Calu3 (cell line): ENCODE measurements around the gene PAK1IP1. TPM values are rescaled to one million over a fixed set of nuclear protein-coding genes. Genes with fewer than 3 reads are reported as not detected.
A peak's percentile ranks its signal among the peaks of the same experiment; 100 is the strongest.

Source experiments
- Bru-seq: library from RNA; stranded (reverse); fragments of 400-500 nt; gene quantifications from one replicate; lab custom pipeline; 2021; lab: Mats Ljungman, UMichigan
- BruChase-seq, 2 experiments: library from RNA; stranded (reverse); fragments of 400-500 nt; gene quantifications; one replicate each; lab custom pipeline; 2021; lab: Mats Ljungman, UMichigan
- BruUV-seq: library from RNA; stranded (reverse); fragments of 400-500 nt; replicated peaks from 2 replicates; lab custom pipeline; 2021; lab: Mats Ljungman, UMichigan
- CTCF ChIA-PET: fragments of 300-600 bp; sonication (Branson Sonifier 250); formaldehyde crosslinking; loops from one replicate; lab custom pipeline; 2022; ENCODE audit warnings: antibody characterized with exemption; lab: Charles Lee
- DNase-seq: peaks from one replicate; pipeline ENCODE4 v3.0.0; 2022
- H3K27ac Mint-ChIP-seq: one replicate; pipeline ENCODE4 v1.8.0; 2022; ENCODE audit warnings: mixed read lengths; ENCODE audit not compliant: unreplicated experiment
- H3K27me3 Mint-ChIP-seq: one replicate; pipeline ENCODE4 v1.8.0; 2022; ENCODE audit warnings: mixed read lengths; ENCODE audit not compliant: unreplicated experiment
- H3K36me3 Mint-ChIP-seq: one replicate; pipeline ENCODE4 v1.8.0; 2022; ENCODE audit warnings: mild to moderate bottlenecking, moderate library complexity, mixed read lengths; ENCODE audit not compliant: insufficient read depth, unreplicated experiment
- H3K4me1 Mint-ChIP-seq: one replicate; pipeline ENCODE4 v1.8.0; 2022; ENCODE audit warnings: mild to moderate bottlenecking, low read depth, mixed read lengths; ENCODE audit not compliant: unreplicated experiment
- H3K4me3 Mint-ChIP-seq: one replicate; pipeline ENCODE4 v1.8.0; 2022; ENCODE audit warnings: mild to moderate bottlenecking, low read depth, moderate library complexity, mixed read lengths; ENCODE audit not compliant: unreplicated experiment
- H3K9me3 Mint-ChIP-seq: one replicate; pipeline ENCODE4 v1.8.0; 2022; ENCODE audit warnings: low read depth, mixed read lengths; ENCODE audit not compliant: unreplicated experiment
- CTCF ChIP-seq: fragments of 200-600 bp; IDR thresholded peaks from one replicate; pipeline ENCODE4 v1.8.0; 2022; ENCODE audit warnings: antibody characterized with exemption; ENCODE audit not compliant: unreplicated experiment
- intact Hi-C: fragments of 100-400 bp; cut with micrococcal nuclease; formaldehyde crosslinking; loops from one replicate; pipeline ENCODE4 v1.10.0; 2022; ENCODE audit not compliant: unreplicated experiment
- long read RNA-seq: library from polyadenylated mRNA; stranded (forward); transcript quantifications from one replicate; pipeline ENCODE4 v2.0.0, GENCODE V29; 2022
- total RNA-seq: library from RNA; stranded (reverse); gene quantifications from 2 replicates; pipeline ENCODE4 v1.2.3, GENCODE V29; 2022

Gene PAK1IP1
- total RNA-seq (14.3 and 15.8 TPM in 2 replicates), Bru-seq, nascent RNA (percentile 77 among the genes with signal in this experiment), BruChase-seq, experiment 1, labeled RNA remaining after a 6-hour chase (percentile 68 among the genes with signal in this experiment), BruChase-seq, experiment 2, labeled RNA remaining after a 2-hour chase (percentile 76 among the genes with signal in this experiment)
- long read RNA-seq, transcript PAK1IP1-201 (10 exons, 1,800 nt) = major isoform, 38 of 64 reads
- long read RNA-seq, partial matches to known transcripts = 14 of 64 reads
- long read RNA-seq, other reads (novel, unspliced or antisense) = 12 of 64 reads

- no peak for TF ChIP-seq CTCF
- TSS peak; percentile 87 for BruUV-seq
- intact Hi-C loops = loop anchor here (2.0 to 10.0 kb wide), 2 partner anchors 110 to 184 kb away; no protein-coding TSS in a partner anchor
- Mint-ChIP-seq H3K27ac (peak within 1 kb of the TSS; percentile 100), H3K27me3 (no peaks in the 10 kb centered on the region), H3K4me1 (no peaks in the 10 kb centered on the region), H3K36me3 (peaks cover 35% of the 10 kb centered on the region), H3K4me3 (peak within 1 kb of the TSS; percentile 93), H3K9me3 (no peaks in the 10 kb centered on the region)
- peak; percentile 81 for DNase-seq
- CTCF ChIA-PET = interaction anchor here (0.6 to 1.0 kb wide), 6 partner anchors 106 to 772 kb away, joined by 3 to 5 read pairs (median 3); no protein-coding TSS in a partner anchor
Observed at GRCh38 chr6:10694302-10695085, at the start of gene PAK1IP1, which contains the start of gene C6orf52. Gene PAK1IP1, plus strand, starts transcription at chr6:10694972. Its CDS starts 14 bp downstream, at chr6:10694986. Gene C6orf52, minus strand, starts transcription at chr6:10694616. Its CDS starts 7,066 bp downstream, at chr6:10687550.

DNA sequence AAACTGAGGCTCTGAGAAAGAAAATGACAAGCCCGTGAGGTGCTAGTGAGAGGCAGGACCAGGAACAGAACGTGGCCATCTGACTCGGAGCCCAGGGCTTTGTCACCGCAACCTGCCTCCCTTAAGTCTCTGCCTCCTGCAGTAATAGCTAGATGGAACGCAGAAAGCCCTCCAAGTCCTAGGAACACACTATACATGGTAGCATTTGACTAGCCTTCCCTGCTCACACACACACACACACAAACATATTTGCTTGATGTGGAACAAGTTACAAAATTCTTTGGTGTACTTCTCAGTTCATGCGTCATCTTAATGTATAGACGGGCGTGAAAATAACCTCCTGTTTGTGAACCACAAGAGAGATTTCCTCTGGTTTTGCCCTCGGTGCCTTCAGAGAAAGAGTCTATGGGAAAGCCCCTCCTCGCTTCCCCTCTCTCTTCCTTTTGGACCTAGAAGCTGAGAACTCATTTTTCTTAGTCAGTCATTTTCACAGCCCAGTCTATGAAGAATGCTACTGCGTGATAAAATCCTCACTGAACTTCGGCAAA lies 39.2 kb upstream of the PAK1IP1 start:
- CTCF ChIA-PET = no interaction called here
- no peak for TF ChIP-seq CTCF
- H3K9me3 Mint-ChIP-seq = no peaks in the 10 kb centered on the region
- no peaks in the 10 kb centered on the region for H3K4me1 Mint-ChIP-seq
- no peak overlapping the region for H3K4me3 Mint-ChIP-seq
- no TSS peak for BruUV-seq
- H3K27me3 Mint-ChIP-seq = no peaks in the 10 kb centered on the region
- intact Hi-C loops = no loop called here
- no peaks in the 10 kb centered on the region for H3K36me3 Mint-ChIP-seq
- H3K27ac Mint-ChIP-seq = no peak overlapping the region
- DNase-seq = no peak

DNA sequence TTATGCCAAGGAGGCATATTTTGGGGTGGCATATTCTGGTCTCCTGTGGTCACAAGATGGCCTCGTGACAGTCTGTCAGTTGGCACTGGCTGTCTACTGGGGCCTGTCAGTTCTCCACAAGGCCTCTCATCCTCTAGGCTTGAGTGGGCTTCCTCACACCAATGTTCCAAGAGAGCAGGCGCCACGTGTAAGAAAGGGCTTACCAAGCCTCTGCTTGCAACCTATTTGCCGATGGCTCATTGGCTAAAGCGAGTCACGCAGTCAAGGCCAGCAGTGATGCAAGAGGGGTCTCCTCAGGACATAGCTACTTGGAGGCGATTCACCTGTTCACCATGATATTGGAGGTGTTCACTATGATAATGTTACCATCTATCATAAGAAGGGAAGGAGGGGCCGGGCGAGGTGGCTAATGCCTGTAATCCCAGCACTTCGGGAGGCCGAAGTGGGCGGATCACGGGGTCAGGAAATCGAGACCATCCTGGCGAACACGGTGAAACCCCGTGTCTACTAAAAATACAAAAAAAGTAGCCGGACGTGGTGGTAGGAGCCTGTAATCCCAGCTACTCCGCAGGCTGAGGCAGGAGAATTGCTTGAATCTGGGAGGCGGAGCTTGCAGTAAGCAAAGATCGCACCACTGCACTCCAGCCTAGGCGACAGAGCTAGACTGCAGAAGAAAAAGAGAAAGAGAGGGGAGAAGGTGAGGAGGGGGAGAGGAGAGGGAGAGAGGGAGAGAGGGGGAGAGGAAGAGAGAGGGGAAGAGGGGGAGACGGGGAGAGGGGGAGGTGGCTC lies 35.7 kb upstream of the PAK1IP1 start:
- H3K9me3 Mint-ChIP-seq = no peaks in the 10 kb centered on the region
- no peak for TF ChIP-seq CTCF
- H3K4me3 Mint-ChIP-seq = no peak overlapping the region
- no peaks in the 10 kb centered on the region for H3K27me3 Mint-ChIP-seq
- BruUV-seq = no TSS peak
- DNase-seq = no peak
- H3K36me3 Mint-ChIP-seq = no peaks in the 10 kb centered on the region
- H3K4me1 Mint-ChIP-seq = no peaks in the 10 kb centered on the region
- intact Hi-C loops = no loop called here
- CTCF ChIA-PET = no interaction called here
- no peak overlapping the region for H3K27ac Mint-ChIP-seq
